ENCODE data around the gene MAFG. TPM values are rescaled to one million over a fixed set of nuclear protein-coding genes. Genes with fewer than 3 reads are reported as not detected.
A peak's percentile ranks its signal among the peaks of the same experiment; 100 is the strongest.

Gene MAFG
- total and polyA plus RNA-seq, 2 of the 13 experiments (the other 11 are each of a cell fraction or from before 2014, with no cell fraction given): 14.5 to 20.0 TPM

DNA sequence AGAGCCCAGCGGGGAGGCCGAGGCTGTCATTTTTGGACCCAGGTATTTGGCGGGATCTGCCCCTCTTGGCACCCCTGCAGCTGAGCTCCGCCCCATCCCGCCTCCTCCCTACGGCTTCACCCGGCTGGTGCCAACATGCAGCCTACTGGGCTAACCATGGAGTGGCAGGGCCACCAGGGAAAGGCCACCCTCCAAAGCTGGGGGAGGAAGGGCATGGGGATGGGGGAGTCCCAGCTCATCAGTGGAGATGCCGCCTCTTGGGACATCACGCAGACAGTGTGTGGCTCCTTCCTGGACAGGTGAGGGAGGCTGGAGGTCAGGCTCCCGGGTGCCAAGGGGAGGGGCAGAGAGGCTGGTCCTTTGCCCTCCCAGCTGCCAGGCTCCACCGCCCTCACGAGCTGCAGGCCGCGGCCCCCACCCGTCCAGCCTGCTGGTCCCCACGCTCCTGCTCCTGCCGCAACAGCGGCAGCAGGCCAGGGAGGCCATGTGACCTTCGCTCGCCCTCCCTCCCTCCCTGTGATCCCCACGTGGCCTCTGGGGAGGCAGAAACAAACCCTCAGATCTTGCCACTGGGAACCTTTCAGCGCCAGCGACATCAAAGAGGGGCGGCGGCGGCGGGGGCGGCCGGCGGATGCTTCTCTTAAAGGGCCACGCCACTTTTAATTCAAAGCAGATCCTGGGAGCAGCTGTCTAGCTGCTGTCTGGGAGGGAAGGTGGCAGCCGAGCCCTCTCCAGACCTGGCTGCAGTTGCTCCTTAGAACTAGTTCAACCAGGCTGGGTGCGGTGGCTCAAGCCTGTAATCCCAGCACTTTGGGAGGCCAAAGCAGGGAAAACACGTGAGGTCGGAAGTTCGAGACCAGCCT, 40.2 kb upstream of the MAFG start (continued):
- TF ChIP-seq, protein P1, sequence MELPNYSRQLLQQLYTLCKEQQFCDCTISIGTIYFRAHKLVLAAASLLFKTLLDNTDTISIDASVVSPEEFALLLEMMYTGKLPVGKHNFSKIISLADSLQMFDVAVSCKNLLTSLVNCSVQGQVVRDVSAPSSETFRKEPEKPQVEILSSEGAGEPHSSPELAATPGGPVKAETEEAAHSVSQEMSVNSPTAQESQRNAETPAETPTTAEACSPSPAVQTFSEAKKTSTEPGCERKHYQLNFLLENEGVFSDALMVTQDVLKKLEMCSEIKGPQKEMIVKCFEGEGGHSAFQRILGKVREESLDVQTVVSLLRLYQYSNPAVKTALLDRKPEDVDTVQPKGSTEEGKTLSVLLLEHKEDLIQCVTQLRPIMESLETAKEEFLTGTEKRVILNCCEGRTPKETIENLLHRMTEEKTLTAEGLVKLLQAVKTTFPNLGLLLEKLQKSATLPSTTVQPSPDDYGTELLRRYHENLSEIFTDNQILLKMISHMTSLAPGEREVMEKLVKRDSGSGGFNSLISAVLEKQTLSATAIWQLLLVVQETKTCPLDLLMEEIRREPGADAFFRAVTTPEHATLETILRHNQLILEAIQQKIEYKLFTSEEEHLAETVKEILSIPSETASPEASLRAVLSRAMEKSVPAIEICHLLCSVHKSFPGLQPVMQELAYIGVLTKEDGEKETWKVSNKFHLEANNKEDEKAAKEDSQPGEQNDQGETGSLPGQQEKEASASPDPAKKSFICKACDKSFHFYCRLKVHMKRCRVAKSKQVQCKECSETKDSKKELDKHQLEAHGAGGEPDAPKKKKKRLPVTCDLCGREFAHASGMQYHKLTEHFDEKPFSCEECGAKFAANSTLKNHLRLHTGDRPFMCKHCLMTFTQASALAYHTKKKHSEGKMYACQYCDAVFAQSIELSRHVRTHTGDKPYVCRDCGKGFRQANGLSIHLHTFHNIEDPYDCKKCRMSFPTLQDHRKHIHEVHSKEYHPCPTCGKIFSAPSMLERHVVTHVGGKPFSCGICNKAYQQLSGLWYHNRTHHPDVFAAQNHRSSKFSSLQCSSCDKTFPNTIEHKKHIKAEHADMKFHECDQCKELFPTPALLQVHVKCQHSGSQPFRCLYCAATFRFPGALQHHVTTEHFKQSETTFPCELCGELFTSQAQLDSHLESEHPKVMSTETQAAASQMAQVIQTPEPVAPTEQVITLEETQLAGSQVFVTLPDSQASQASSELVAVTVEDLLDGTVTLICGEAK (IDR thresholded peaks at IDR 0.05): no peak
- TF ChIP-seq, protein P1 (CRISPR knock-in tag; IDR thresholded peaks at IDR 0.05): peak; percentile 93
- TF ChIP-seq ZNF3 (CRISPR knock-in tag; IDR thresholded peaks at IDR 0.05) (no peak), GFI1 (CRISPR knock-in tag; IDR thresholded peaks at IDR 0.05; ENCODE audit: borderline replicate concordance) (0 out of 2 replicates have a peak, but pooled peaks have one; percentile 17), ATF4 (CRISPR knock-in tag; IDR thresholded peaks at IDR 0.05) (peak in 1 of 2 experiments; percentile 81; a peak in 2 of 4 replicates), ZNF33A (CRISPR knock-in tag; IDR thresholded peaks at IDR 0.05; ENCODE audit: borderline replicate concordance) (peak; percentile 36; the same call in 1 of the 2 replicates), IKZF1 (IDR thresholded peaks at IDR 0.05) (no peak), ZNF747 (CRISPR knock-in tag; IDR thresholded peaks at IDR 0.05; ENCODE audit: borderline replicate concordance) (peak; percentile 96), ZNF317 (CRISPR knock-in tag; IDR thresholded peaks at IDR 0.05) (peak; percentile 91), POLR2G (IDR thresholded peaks at IDR 0.05; ENCODE audit: low read depth, low read length) (peak; percentile 26), IKZF4 (CRISPR knock-in tag; IDR thresholded peaks at IDR 0.05; ENCODE audit: borderline replicate concordance, low read depth, not compliant biosample characterization) (peak; percentile 93), ZNF879 (CRISPR knock-in tag; IDR thresholded peaks at IDR 0.05) (no peak), ZFP1 (CRISPR knock-in tag; IDR thresholded peaks at IDR 0.05) (peak; percentile 78; the same call in 1 of the 2 replicates), ZNF101 (CRISPR knock-in tag; IDR thresholded peaks at IDR 0.05; ENCODE audit: borderline replicate concordance, low read depth) (no peak; the same call in 1 of the 2 replicates), TFE3 (CRISPR knock-in tag; IDR thresholded peaks at IDR 0.05) (peak; percentile 99), KDM1A (CRISPR knock-in tag; IDR thresholded peaks at IDR 0.05) (peak; percentile 62; the same call in 1 of the 2 replicates)
- TF ChIP-seq, protein P2, sequence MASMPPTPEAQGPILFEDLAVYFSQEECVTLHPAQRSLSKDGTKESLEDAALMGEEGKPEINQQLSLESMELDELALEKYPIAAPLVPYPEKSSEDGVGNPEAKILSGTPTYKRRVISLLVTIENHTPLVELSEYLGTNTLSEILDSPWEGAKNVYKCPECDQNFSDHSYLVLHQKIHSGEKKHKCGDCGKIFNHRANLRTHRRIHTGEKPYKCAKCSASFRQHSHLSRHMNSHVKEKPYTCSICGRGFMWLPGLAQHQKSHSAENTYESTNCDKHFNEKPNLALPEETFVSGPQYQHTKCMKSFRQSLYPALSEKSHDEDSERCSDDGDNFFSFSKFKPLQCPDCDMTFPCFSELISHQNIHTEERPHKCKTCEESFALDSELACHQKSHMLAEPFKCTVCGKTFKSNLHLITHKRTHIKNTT (CRISPR knock-in tag; IDR thresholded peaks at IDR 0.05): no peak

Data from HepG2 (cell line).